AG04449 (cell line): ENCODE measurements around the gene DPH1.

Experiments used
- CTCF ChIA-PET: fragments of 350-600 bp; formaldehyde crosslinking; extraction: SDS; loops from one replicate; lab custom pipeline; 2021; ENCODE audit warnings: antibody characterized with exemption; lab: Yijun Ruan, JAX
- POLR2A ChIA-PET: fragments of 400-600, 350-600 bp; formaldehyde crosslinking; extraction: SDS; loops from one replicate; lab custom pipeline; 2020; ENCODE audit warnings: antibody characterized with exemption, inconsistent platforms; lab: Yijun Ruan, JAX
- DNase-seq: peaks from one replicate; pipeline ENCODE4 v3.0.0-alpha.2; 2010; ENCODE audit warnings: low read depth, low spot score
- H3K4me3 ChIP-seq: 2 replicates; pipeline ENCODE4 v1.5.1; 2011; ENCODE audit warnings: low read depth, mild to moderate bottlenecking, control low read depth, low read length
- CTCF ChIP-seq: IDR thresholded peaks from one replicate; pipeline ENCODE4 v1.5.1; 2011; ENCODE audit warnings: mild to moderate bottlenecking, moderate library complexity, low read length, control low read depth, inconsistent platforms; ENCODE audit not compliant: insufficient read depth; ENCODE audit errors: missing control alignments

Gene DPH1

GRCh38 chr17:2013994-2014317, 16.0 kb upstream of the DPH1 start:
- POLR2A ChIA-PET = no interaction called here
- no peak for TF ChIP-seq CTCF
- no peak for DNase-seq
- CTCF ChIA-PET = interaction anchor here (1.1 kb wide), 2 partner anchors 12 kb away, joined by 3 to 4 read pairs; no protein-coding TSS in a partner anchor
- no peak overlapping the region for H3K4me3 ChIP-seq

GRCh38 chr17:2015314-2015713, 14.6 kb upstream of the DPH1 start:
- H3K4me3 ChIP-seq = no peak overlapping the region
- no peak for DNase-seq
- TF ChIP-seq CTCF = no peak
- ChIA-PET CTCF (interaction anchor here (0.6 kb wide), 2 partner anchors 15 to 391 kb away, joined by 3 read pairs; no protein-coding TSS in a partner anchor), POLR2A (no interaction called here)

- ChIA-PET POLR2A (no interaction called here), CTCF (interaction anchor here (1.8 kb wide), 1 partner anchor 9 kb away, joined by 7 read pairs; the partner anchor contains the start of gene RTN4RL1)
- no peak for DNase-seq
- H3K4me3 ChIP-seq = no peak overlapping the region
- TF ChIP-seq CTCF = no peak
Measured at GRCh38 chr17:2016494-2016893, 13.5 kb upstream of the DPH1 start.

GRCh38 chr17:2017274-2017941, 12.5 kb upstream of the DPH1 start:
- no peak for DNase-seq
- POLR2A ChIA-PET = no interaction called here
- TF ChIP-seq CTCF = no peak
- CTCF ChIA-PET = interaction anchor here (1.8 kb wide), 1 partner anchor 8 kb away, joined by 7 read pairs; the partner anchor contains the start of gene RTN4RL1
- H3K4me3 ChIP-seq = no peak overlapping the region

- TF ChIP-seq CTCF = no peak
- DNase-seq = no peak
- H3K4me3 ChIP-seq = no peak overlapping the region
- ChIA-PET POLR2A (interaction anchor here (0.6 kb wide), 1 partner anchor 37 kb away, joined by 3 read pairs; no protein-coding TSS in a partner anchor), CTCF (interaction anchor here (2.5 kb wide), 1 partner anchor 110 kb away, joined by 10 read pairs; no protein-coding TSS in a partner anchor)
Measured at GRCh38 chr17:2018716-2019510, 11.0 kb upstream of the DPH1 start.

GRCh38 chr17:2019723-2020122, 10.2 kb upstream of the DPH1 start:
- no peak for DNase-seq
- ChIA-PET POLR2A (no interaction called here), CTCF (interaction anchor here (1.0 to 2.5 kb wide), 3 partner anchors 9 to 140 kb away, joined by 3 to 10 read pairs (median 3); no protein-coding TSS in a partner anchor)
- no peak for TF ChIP-seq CTCF
- no peak overlapping the region for H3K4me3 ChIP-seq
